HCT116 (cell line): ENCODE results near the gene DDAH1. TPM values are rescaled to one million over a fixed set of nuclear protein-coding genes. Genes with fewer than 3 reads are reported as not detected.

Experiments
- ATAC-seq: fragments of 200-7000 bp; cut with Tn5 transposase; 2 replicates; pipeline ENCODE4 v1.9.1; 2020; ENCODE audit warnings: mild to moderate bottlenecking, moderate library complexity
- BruUV-seq: library from RNA; stranded (reverse); fragments of 400-500 nt; replicated peaks from 2 replicates; lab custom pipeline; 2021; lab: Mats Ljungman, UMichigan
- CTCF ChIA-PET: fragments of 300-600 bp; sonication (Branson Sonifier 250); formaldehyde crosslinking; loops from one replicate; lab custom pipeline; 2021; ENCODE audit warnings: antibody characterized with exemption; lab: Charles Lee
- POLR2A ChIA-PET: fragments of 300-600, 350-600 bp; sonication (Branson Sonifier 250); formaldehyde crosslinking; loops from one replicate; lab custom pipeline; 2021; ENCODE audit warnings: antibody characterized with exemption; lab: Charles Lee
- RAD21 ChIA-PET, 2 experiments: fragments of 300-600 bp; sonication (Branson Sonifier 250); formaldehyde crosslinking; loops; one replicate each; lab custom pipeline; 2023; ENCODE audit warnings: low total read pairs in 2 of 2; ENCODE audit not compliant: uncharacterized antibody in 2 of 2, unreplicated experiment in 2 of 2, low non-redundant PET in 1 of 2; lab: Charles Lee
- DNase-seq: peaks from one replicate; pipeline ENCODE4 v3.0.0-alpha.2; 2010; ENCODE audit warnings: low read depth, low spot score
- H2AFZ ChIP-seq: fragments of 200-600 bp; shearing (Covaris generic), sonication (generic); 2 replicates; pipeline ENCODE4 v1.6.1; 2017; ENCODE audit warnings: low read depth, mixed run types, mixed read lengths, antibody characterized with exemption, low read length; ENCODE audit not compliant: poor library complexity, severe bottlenecking
- H3K27ac ChIP-seq: 2 replicates; pipeline ENCODE4 v1.5.1; 2012; ENCODE audit warnings: low read depth, low read length
- H3K27me3 ChIP-seq: fragments of 200-600 bp; sonication (generic); 2 replicates; pipeline ENCODE4 v1.6.1; 2016; ENCODE audit warnings: mixed run types, low read length, mixed read lengths; ENCODE audit not compliant: insufficient read depth
- H3K36me3 ChIP-seq, 2 experiments: fragments of 200-500 bp in 1 of 2; fragments of 200-600 bp in 1 of 2; sonication (Bioruptor generic) in 1 of 2; sonication (generic) in 1 of 2; 2 replicates each; pipeline versions ENCODE4 v1.5.1 to v1.6.1; 2014 to 2016; ENCODE audit warnings: low read length in 2 of 2, inconsistent platforms in 1 of 2, mixed read lengths in 1 of 2, mixed run types in 1 of 2; ENCODE audit not compliant: insufficient read depth in 2 of 2, control insufficient read depth in 1 of 2
- H3K4me1 ChIP-seq, 2 experiments: fragments of 200-600 bp in 1 of 2; sonication (generic) in 1 of 2; 2 replicates each; pipeline versions ENCODE4 v1.5.1 to v1.6.1; 2012 to 2017; ENCODE audit warnings: low read length in 2 of 2, inconsistent platforms in 1 of 2, mild to moderate bottlenecking in 1 of 2, mixed read lengths in 1 of 2, mixed run types in 1 of 2, moderate library complexity in 1 of 2; ENCODE audit not compliant: insufficient read depth in 2 of 2, control insufficient read depth in 1 of 2
- H3K4me2 ChIP-seq: fragments of 200-600 bp; sonication (generic); 2 replicates; pipeline ENCODE4 v1.6.1; 2017; ENCODE audit warnings: mixed run types, low read length, mixed read lengths
- H3K4me3 ChIP-seq, 2 experiments: fragments of 200-600 bp in 1 of 2; sonication (generic) in 1 of 2; replicated peaks in 1 of 2; 2 replicates each; pipeline ENCODE4 v1.5.1; 2011 to 2016; ENCODE audit warnings: low read length in 2 of 2, control low read depth in 1 of 2, low read depth in 1 of 2, mild to moderate bottlenecking in 1 of 2, mixed read lengths in 1 of 2, mixed run types in 1 of 2
- H3K79me2 ChIP-seq: fragments of 200-600 bp; sonication (generic); 2 replicates; pipeline ENCODE4 v1.6.1; 2017; ENCODE audit warnings: mild to moderate bottlenecking, mixed run types, low read length, moderate library complexity, mixed read lengths; ENCODE audit not compliant: insufficient read depth
- H3K9ac ChIP-seq: fragments of 200-600 bp; sonication (generic); 2 replicates; pipeline ENCODE4 v1.6.1; 2016; ENCODE audit warnings: low read length, mixed read lengths
- H3K9me2 ChIP-seq: fragments of 200-600 bp; sonication (generic), shearing (Covaris generic); 2 replicates; pipeline ENCODE4 v1.6.1; 2017; ENCODE audit warnings: mixed run types, mild to moderate bottlenecking, moderate library complexity; ENCODE audit not compliant: insufficient read depth
- H3K9me3 ChIP-seq, 2 experiments: fragments of 200-500 bp in 1 of 2; fragments of 200-600 bp in 1 of 2; sonication (Bioruptor generic) in 1 of 2; sonication (generic) in 1 of 2; 2 replicates each; pipeline ENCODE4 v1.6.1; 2014 to 2017; ENCODE audit warnings: low read length in 2 of 2, mixed read lengths in 2 of 2, inconsistent platforms in 1 of 2, low read depth in 1 of 2, mild to moderate bottlenecking in 1 of 2, mixed run types in 1 of 2, moderate library complexity in 1 of 2; ENCODE audit not compliant: control insufficient read depth in 1 of 2, insufficient read depth in 1 of 2
- H4K20me1 ChIP-seq: fragments of 200-600 bp; sonication (generic), shearing (Covaris generic); 2 replicates; pipeline ENCODE4 v1.6.1; 2017; ENCODE audit warnings: mixed run types, mild to moderate bottlenecking, moderate library complexity; ENCODE audit not compliant: insufficient read depth
- CEBPB ChIP-seq: IDR thresholded peaks from 2 replicates; pipeline ENCODE4 v1.6.1; 2012; ENCODE audit warnings: low read depth
- EGR1 ChIP-seq: IDR thresholded peaks from 2 replicates; pipeline ENCODE4 v1.6.1; 2012; ENCODE audit warnings: low read depth
- ELF1 ChIP-seq: IDR thresholded peaks from 2 replicates; pipeline ENCODE4 v1.6.1; 2012; ENCODE audit warnings: low read depth, borderline replicate concordance
- POLR2A ChIP-seq: IDR thresholded peaks from 2 replicates; pipeline ENCODE4 v1.7.0; 2011; ENCODE audit warnings: borderline replicate concordance; ENCODE audit not compliant: insufficient read depth, insufficient read length; ENCODE audit errors: extremely low read depth
- SP1 ChIP-seq: IDR thresholded peaks from 2 replicates; pipeline ENCODE4 v1.6.1; 2012; ENCODE audit warnings: low read depth
- SRF ChIP-seq: IDR thresholded peaks from 2 replicates; pipeline ENCODE4 v1.6.1; 2012; ENCODE audit warnings: low read depth
- TCF7L2 ChIP-seq: IDR thresholded peaks from 2 replicates; pipeline ENCODE4 v1.7.0; 2011; ENCODE audit warnings: borderline replicate concordance, inconsistent platforms; ENCODE audit not compliant: insufficient read depth, insufficient read length; ENCODE audit errors: extremely low read depth
- YY1 ChIP-seq: IDR thresholded peaks from 2 replicates; pipeline ENCODE4 v1.6.1; 2011; ENCODE audit warnings: low read length, low read depth, moderate library complexity, mild to moderate bottlenecking; ENCODE audit not compliant: insufficient replicate concordance; ENCODE audit errors: extremely low read depth
- ZFX ChIP-seq: fragments of 450-650 bp; IDR thresholded peaks from 2 replicates; pipeline ENCODE4 v1.6.1; 2017
- ZNF274 ChIP-seq: fragments of 200-500 bp; sonication (Bioruptor generic); IDR thresholded peaks from 2 replicates; pipeline ENCODE4 v1.6.1; 2014; ENCODE audit warnings: mild to moderate bottlenecking, low read depth, low read length, inconsistent platforms
- intact Hi-C: fragments of 100-400 bp; cut with micrococcal nuclease; formaldehyde crosslinking; loops from 2 replicates; pipeline ENCODE4 v1.10.0; 2022
- total RNA-seq: library from RNA; stranded (reverse); gene quantifications from one replicate; pipeline ENCODE4 v1.2.1, GENCODE V29; 2021; ENCODE audit not compliant: unreplicated experiment
- TF ChIP-seq, protein P1 (sequence below): IDR thresholded peaks from 2 replicates; pipeline ENCODE4 v1.6.1; 2012
- TF ChIP-seq, protein P2 (sequence below): IDR thresholded peaks from 2 replicates; pipeline ENCODE4 v1.6.1; 2012; ENCODE audit warnings: low read depth
- TF ChIP-seq, protein P3 (sequence below): IDR thresholded peaks from 2 replicates; pipeline ENCODE4 v1.6.1; 2011; ENCODE audit warnings: mild to moderate bottlenecking, low read length, moderate library complexity; ENCODE audit not compliant: insufficient replicate concordance; ENCODE audit errors: extremely low read depth

Gene DDAH1
- total RNA-seq, 1 experiment from 2014 or later = 16.6 TPM

DNA sequence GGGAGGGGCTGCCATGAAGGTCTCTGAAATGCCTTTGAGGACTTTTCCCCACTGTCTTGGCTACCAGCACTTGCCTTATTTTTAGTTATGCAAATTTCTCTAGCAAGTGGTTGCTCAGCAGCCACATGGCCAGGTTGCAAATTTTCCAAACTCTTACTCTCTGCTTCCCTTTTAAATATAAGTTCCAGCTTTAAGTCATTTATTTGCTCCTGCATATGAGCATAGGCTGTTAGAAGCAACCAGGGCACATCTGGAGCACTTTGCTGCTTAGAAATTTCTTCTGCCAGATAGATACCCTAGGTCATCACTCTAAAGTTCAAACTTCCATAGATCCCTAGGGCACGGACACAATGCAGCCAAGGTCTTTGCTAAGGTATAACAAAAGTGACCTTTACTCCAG, 44.8 kb downstream of the DDAH1 start:
- Histone ChIP-seq H3K4me3 (no peak overlapping the region), H2AFZ (no peak overlapping the region), H3K9me3 (no peaks in the 10 kb centered on the region), H3K27me3 (no peaks in the 10 kb centered on the region), H3K9ac (no peak overlapping the region), H3K79me2 (no peaks in the 10 kb centered on the region), H3K27ac (no peak overlapping the region), H3K4me1 (no peaks in the 10 kb centered on the region), H4K20me1 (peaks cover 4% of the 10 kb centered on the region; the same call in 1 of the 2 replicates), H3K4me2 (no peak overlapping the region), H3K9me2 (no peaks in the 10 kb centered on the region), H3K36me3 (no peaks in the 10 kb centered on the region)
- TF ChIP-seq TCF7L2 (no peak), ELF1 (no peak), SP1 (no peak), POLR2A (no peak)
- TF ChIP-seq, protein P1, sequence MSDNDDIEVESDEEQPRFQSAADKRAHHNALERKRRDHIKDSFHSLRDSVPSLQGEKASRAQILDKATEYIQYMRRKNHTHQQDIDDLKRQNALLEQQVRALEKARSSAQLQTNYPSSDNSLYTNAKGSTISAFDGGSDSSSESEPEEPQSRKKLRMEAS = no peak
- RAD21 ChIA-PET = no interaction called here
- DNase-seq (no peak), ATAC-seq (no peak)
- intact Hi-C loops = no loop called here
- POLR2A ChIA-PET = no interaction called here
- CTCF ChIA-PET = no interaction called here
- BruUV-seq = no TSS peak

DNA sequence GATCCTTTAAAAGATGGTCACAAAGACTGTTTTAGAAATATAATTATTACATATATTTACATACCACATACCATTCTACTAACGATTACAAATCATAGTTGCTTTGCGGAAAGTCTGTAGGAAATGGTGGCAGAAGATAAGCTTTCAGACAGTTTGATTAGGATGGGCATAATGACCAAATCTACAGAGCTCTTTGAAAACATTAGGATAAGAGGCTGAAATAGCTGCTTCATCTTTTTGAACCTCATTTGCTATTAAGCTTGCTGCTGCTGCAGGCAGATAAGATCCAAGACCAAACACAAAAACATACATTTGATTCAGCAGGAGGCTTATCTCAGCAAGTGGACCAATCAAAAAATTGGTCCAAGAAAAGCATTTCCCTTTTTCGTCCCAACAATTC, 47.1 kb downstream of the DDAH1 start:
- DNase-seq (no peak), ATAC-seq (no peak)
- Histone ChIP-seq H3K4me1 (no peaks in the 10 kb centered on the region), H3K79me2 (no peaks in the 10 kb centered on the region), H3K9me3 (no peaks in the 10 kb centered on the region), H3K9ac (no peak overlapping the region), H3K27ac (no peak overlapping the region), H4K20me1 (no peaks in the 10 kb centered on the region), H3K4me3 (no peak overlapping the region), H3K4me2 (no peak overlapping the region), H3K36me3 (no peaks in the 10 kb centered on the region), H3K9me2 (no peaks in the 10 kb centered on the region), H2AFZ (no peak overlapping the region), H3K27me3 (no peaks in the 10 kb centered on the region)
- no TSS peak for BruUV-seq
- POLR2A ChIA-PET = no interaction called here
- intact Hi-C loops = no loop called here
- CTCF ChIA-PET = no interaction called here
- RAD21 ChIA-PET = no interaction called here
- TF ChIP-seq EGR1 = no peak
- TF ChIP-seq CEBPB = no peak
- TF ChIP-seq ZFX = no peak
- no peak for TF ChIP-seq TCF7L2
- TF ChIP-seq, protein P2, sequence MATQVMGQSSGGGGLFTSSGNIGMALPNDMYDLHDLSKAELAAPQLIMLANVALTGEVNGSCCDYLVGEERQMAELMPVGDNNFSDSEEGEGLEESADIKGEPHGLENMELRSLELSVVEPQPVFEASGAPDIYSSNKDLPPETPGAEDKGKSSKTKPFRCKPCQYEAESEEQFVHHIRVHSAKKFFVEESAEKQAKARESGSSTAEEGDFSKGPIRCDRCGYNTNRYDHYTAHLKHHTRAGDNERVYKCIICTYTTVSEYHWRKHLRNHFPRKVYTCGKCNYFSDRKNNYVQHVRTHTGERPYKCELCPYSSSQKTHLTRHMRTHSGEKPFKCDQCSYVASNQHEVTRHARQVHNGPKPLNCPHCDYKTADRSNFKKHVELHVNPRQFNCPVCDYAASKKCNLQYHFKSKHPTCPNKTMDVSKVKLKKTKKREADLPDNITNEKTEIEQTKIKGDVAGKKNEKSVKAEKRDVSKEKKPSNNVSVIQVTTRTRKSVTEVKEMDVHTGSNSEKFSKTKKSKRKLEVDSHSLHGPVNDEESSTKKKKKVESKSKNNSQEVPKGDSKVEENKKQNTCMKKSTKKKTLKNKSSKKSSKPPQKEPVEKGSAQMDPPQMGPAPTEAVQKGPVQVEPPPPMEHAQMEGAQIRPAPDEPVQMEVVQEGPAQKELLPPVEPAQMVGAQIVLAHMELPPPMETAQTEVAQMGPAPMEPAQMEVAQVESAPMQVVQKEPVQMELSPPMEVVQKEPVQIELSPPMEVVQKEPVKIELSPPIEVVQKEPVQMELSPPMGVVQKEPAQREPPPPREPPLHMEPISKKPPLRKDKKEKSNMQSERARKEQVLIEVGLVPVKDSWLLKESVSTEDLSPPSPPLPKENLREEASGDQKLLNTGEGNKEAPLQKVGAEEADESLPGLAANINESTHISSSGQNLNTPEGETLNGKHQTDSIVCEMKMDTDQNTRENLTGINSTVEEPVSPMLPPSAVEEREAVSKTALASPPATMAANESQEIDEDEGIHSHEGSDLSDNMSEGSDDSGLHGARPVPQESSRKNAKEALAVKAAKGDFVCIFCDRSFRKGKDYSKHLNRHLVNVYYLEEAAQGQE = no peak
- no peak for TF ChIP-seq ZNF274
- TF ChIP-seq SRF = no peak
- TF ChIP-seq, protein P3, sequence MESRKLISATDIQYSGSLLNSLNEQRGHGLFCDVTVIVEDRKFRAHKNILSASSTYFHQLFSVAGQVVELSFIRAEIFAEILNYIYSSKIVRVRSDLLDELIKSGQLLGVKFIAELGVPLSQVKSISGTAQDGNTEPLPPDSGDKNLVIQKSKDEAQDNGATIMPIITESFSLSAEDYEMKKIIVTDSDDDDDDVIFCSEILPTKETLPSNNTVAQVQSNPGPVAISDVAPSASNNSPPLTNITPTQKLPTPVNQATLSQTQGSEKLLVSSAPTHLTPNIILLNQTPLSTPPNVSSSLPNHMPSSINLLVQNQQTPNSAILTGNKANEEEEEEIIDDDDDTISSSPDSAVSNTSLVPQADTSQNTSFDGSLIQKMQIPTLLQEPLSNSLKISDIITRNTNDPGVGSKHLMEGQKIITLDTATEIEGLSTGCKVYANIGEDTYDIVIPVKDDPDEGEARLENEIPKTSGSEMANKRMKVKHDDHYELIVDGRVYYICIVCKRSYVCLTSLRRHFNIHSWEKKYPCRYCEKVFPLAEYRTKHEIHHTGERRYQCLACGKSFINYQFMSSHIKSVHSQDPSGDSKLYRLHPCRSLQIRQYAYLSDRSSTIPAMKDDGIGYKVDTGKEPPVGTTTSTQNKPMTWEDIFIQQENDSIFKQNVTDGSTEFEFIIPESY = no peak
- no peak for TF ChIP-seq YY1
